ENCODE measurements around the gene KCNH1.
A peak's percentile ranks its signal among the peaks of the same experiment; 100 is the strongest.

- TF ChIP-seq TAF1 (IDR thresholded peaks at IDR 0.05; ENCODE audit: borderline replicate concordance, low read depth, low read length) (no peak), CTCF (IDR thresholded peaks at IDR 0.05) (no peak), POLR2AphosphoS5 (IDR thresholded peaks at IDR 0.05; ENCODE audit: low read depth, low read length) (no peak), EP300 (IDR thresholded peaks at IDR 0.05; ENCODE audit: borderline replicate concordance in 1 of 2, low read depth in 1 of 2, low read length in 1 of 2) (peak in 1 of 2 experiments; percentile 55; a peak in 2 of 4 replicates), SMC3 (IDR thresholded peaks at IDR 0.05; ENCODE audit: low read depth, low read length) (no peak), JUND (IDR thresholded peaks at IDR 0.05) (no peak), TEAD4 (IDR thresholded peaks at IDR 0.05; ENCODE audit: borderline replicate concordance, insufficient read depth) (no peak), RXRA (IDR thresholded peaks at IDR 0.05; ENCODE audit: borderline replicate concordance, low read depth) (no peak), ZBTB33 (IDR thresholded peaks at IDR 0.05; ENCODE audit: borderline replicate concordance, low read depth) (no peak), CHD2 (IDR thresholded peaks at IDR 0.05; ENCODE audit: low read length, partially characterized antibody) (no peak), MXI1 (IDR thresholded peaks at IDR 0.05; ENCODE audit: low read depth, low read length) (no peak), GABPA (IDR thresholded peaks at IDR 0.05; ENCODE audit: low read depth) (no peak), YY1 (IDR thresholded peaks at IDR 0.05; ENCODE audit: low read depth) (no peak), EZH2phosphoT487 (IDR thresholded peaks at IDR 0.05; ENCODE audit: borderline replicate concordance, low read depth) (no peak)
These were observed 346.1 kb downstream of the KCNH1 start for GRCh38 chr1:210787800-210788199.
